HepG2 (cell line): Measurements from ENCODE around the gene ZNF217. TPM values are rescaled to one million over a fixed set of nuclear protein-coding genes. Genes with fewer than 3 reads are reported as not detected.

Experiments
- ATF3 ChIP-seq: sonication (generic); formaldehyde crosslinking; IDR thresholded peaks from 2 replicates; pipeline ENCODE4 v1.4.0; 2020; ENCODE audit warnings: missing genetic modification reagents
- BORCS8-MEF2B ChIP-seq: sonication (generic); formaldehyde crosslinking; IDR thresholded peaks from 2 replicates; pipeline ENCODE4 v1.8.0; 2022; ENCODE audit warnings: mild to moderate bottlenecking, missing genetic modification reagents
- EP300 ChIP-seq, 3 experiments: sonication (generic) in 1 of 3; formaldehyde crosslinking in 1 of 3; IDR thresholded peaks; 2 replicates each; pipeline versions ENCODE4 v1.5.1 to v1.6.1; 2011 to 2020; ENCODE audit warnings: low read depth in 2 of 3, low read length in 2 of 3, borderline replicate concordance in 1 of 3, improper control_type of control experiment in 1 of 3, mild to moderate bottlenecking in 1 of 3, missing genetic modification reagents in 1 of 3, moderate library complexity in 1 of 3
- FOSL1 ChIP-seq: sonication (generic); formaldehyde crosslinking; IDR thresholded peaks from 2 replicates; pipeline ENCODE4 v1.9.0; 2021; ENCODE audit warnings: missing genetic modification reagents, borderline replicate concordance
- FOXC1 ChIP-seq: sonication (generic); formaldehyde crosslinking; IDR thresholded peaks from 2 replicates; pipeline ENCODE4 v1.8.0; 2022; ENCODE audit warnings: mild to moderate bottlenecking, missing genetic modification reagents, borderline replicate concordance
- FOXP1 ChIP-seq, 2 experiments: fragments of 450-650 bp in 1 of 2; IDR thresholded peaks; 2 replicates each; pipeline ENCODE4 v1.6.1; 2017 to 2018; ENCODE audit warnings: antibody characterized with exemption in 1 of 2
- KDM5A ChIP-seq: fragments of 200-600 bp; sonication (generic); IDR thresholded peaks from 2 replicates; pipeline ENCODE4 v1.7.0; 2018; ENCODE audit warnings: antibody characterized with exemption, mild to moderate bottlenecking, low read length, borderline replicate concordance
- MLX ChIP-seq: IDR thresholded peaks from 2 replicates; pipeline ENCODE4 v1.6.1; 2016
- ZBTB40 ChIP-seq, 2 experiments: fragments of 450-650 bp in 1 of 2; sonication (generic) in 1 of 2; formaldehyde crosslinking in 1 of 2; IDR thresholded peaks; 2 replicates each; pipeline versions ENCODE4 v1.6.1 to v1.8.0; 2016 to 2022; ENCODE audit warnings: antibody characterized with exemption in 1 of 2, mild to moderate bottlenecking in 1 of 2, missing genetic modification reagents in 1 of 2
- ZNF18 ChIP-seq: sonication (generic); formaldehyde crosslinking; IDR thresholded peaks from 2 replicates; pipeline ENCODE4 v1.8.0; 2022; ENCODE audit warnings: mild to moderate bottlenecking, missing genetic modification reagents; ENCODE audit not compliant: insufficient replicate concordance
- ZNF337 ChIP-seq: sonication (generic); formaldehyde crosslinking; IDR thresholded peaks from 2 replicates; pipeline ENCODE4 v1.5.1; 2020; ENCODE audit warnings: missing genetic modification reagents, low read depth, mild to moderate bottlenecking, borderline replicate concordance
- ZNF547 ChIP-seq: sonication (generic); formaldehyde crosslinking; IDR thresholded peaks from 2 replicates; pipeline ENCODE4 v1.5.1; 2020; ENCODE audit warnings: mild to moderate bottlenecking, missing genetic modification reagents
- ZNF580 ChIP-seq: IDR thresholded peaks from 2 replicates; pipeline ENCODE4 v1.6.1; 2016; ENCODE audit warnings: low read depth, borderline replicate concordance
- ZNF724P ChIP-seq: sonication (generic); formaldehyde crosslinking; IDR thresholded peaks from 2 replicates; pipeline ENCODE4 v1.8.0; 2022; ENCODE audit warnings: missing genetic modification reagents, borderline replicate concordance
- polyA plus RNA-seq, 8 experiments: library from polyadenylated mRNA; depleted of rRNA in 3 of 8; stranded (reverse) in 7 of 8; unstranded in 1 of 8; fragments of >200 nt; fragmentation: Illumina TruSeq in 4 of 8; extraction: Trizol in 4 of 8; gene quantifications; 2 replicates each; pipeline versions ENCODE4 v1.2.1 to v1.2.3, GENCODE V29; 2011 to 2016; ENCODE audit warnings: low read depth in 4 of 8, missing spikeins in 1 of 8, mixed read lengths in 1 of 8; ENCODE audit not compliant: insufficient read depth in 1 of 8
- total RNA-seq, 5 experiments: library from RNA; depleted of rRNA; stranded (reverse); fragments of >200 nt; fragmentation: Illumina TruSeq; extraction: Trizol; gene quantifications; 2 replicates each; pipeline ENCODE4 v1.2.3, GENCODE V29; 2016; ENCODE audit warnings: low read depth in 1 of 5

The ZNF217 gene
- total and polyA plus RNA-seq, 2 of the 13 experiments (the other 11 are each of a cell fraction or from before 2014, with no cell fraction given): 22.3 to 29.8 TPM

GRCh38 chr20:53642196-53643030, 48.8 kb upstream of the ZNF217 start (continued):
- no peak for TF ChIP-seq ZBTB40 (IDR thresholded peaks at IDR 0.05)
- TF ChIP-seq ZBTB40 (CRISPR knock-in tag; IDR thresholded peaks at IDR 0.05): peak; percentile 72; the same call in 1 of the 2 replicates
- TF ChIP-seq ZNF724P (CRISPR knock-in tag): no peak
- TF ChIP-seq BORCS8-MEF2B (CRISPR knock-in tag): no peak
- peak; percentile 79; the same call in 1 of the 2 replicates for TF ChIP-seq ZNF547 (CRISPR knock-in tag)
- TF ChIP-seq ZNF580 (CRISPR knock-in tag): peak; percentile 12; the same call in 1 of the 2 replicates
- no peak for TF ChIP-seq ZNF337
- TF ChIP-seq ZNF18: no peak
- TF ChIP-seq ATF3 (CRISPR knock-in tag): no peak; the same call in 1 of the 2 replicates
- TF ChIP-seq FOSL1: 0 out of 2 replicates have a peak, but pooled peaks have one; percentile 42
- TF ChIP-seq MLX (CRISPR knock-in tag): peak; percentile 70
- TF ChIP-seq FOXC1 (CRISPR knock-in tag): peak; percentile 36; the same call in 1 of the 2 replicates
- TF ChIP-seq EP300 (IDR thresholded peaks at IDR 0.05; ENCODE audit: low read depth in 2 of 2, low read length in 2 of 2): peak; percentile 65 to 88; a peak in 3 of 4 replicates
- no peak; the same call in 1 of the 2 replicates for TF ChIP-seq EP300 (CRISPR knock-in tag; IDR thresholded peaks at IDR 0.05; ENCODE audit: borderline replicate concordance)
- peak; percentile 65; the same call in 1 of the 2 replicates for TF ChIP-seq FOXP1 (IDR thresholded peaks at IDR 0.05)
- TF ChIP-seq FOXP1 (CRISPR knock-in tag; IDR thresholded peaks at IDR 0.05): peak; percentile 82
- no peak for TF ChIP-seq KDM5A
